ENCODE results near the gene CAMK1.

DNA sequence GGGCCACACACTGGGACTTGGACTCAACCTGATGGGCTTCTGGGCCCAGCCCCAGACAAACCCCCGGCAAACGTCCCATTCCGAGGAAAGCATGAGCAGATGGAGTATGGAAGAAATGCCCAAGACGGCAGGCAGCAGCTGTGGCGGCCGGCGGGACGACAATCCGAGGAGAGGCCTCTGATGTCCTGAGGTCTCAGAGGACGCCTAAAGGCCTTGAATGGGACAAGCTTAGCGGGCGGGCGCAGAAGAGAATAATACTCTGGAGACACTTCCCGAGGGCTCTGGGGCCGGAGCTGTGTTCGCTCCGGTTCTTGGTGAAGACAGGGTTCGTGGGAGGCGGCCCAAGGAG lies 20.5 kb downstream of the CAMK1 start:
- TF ChIP-seq, protein P1, sequence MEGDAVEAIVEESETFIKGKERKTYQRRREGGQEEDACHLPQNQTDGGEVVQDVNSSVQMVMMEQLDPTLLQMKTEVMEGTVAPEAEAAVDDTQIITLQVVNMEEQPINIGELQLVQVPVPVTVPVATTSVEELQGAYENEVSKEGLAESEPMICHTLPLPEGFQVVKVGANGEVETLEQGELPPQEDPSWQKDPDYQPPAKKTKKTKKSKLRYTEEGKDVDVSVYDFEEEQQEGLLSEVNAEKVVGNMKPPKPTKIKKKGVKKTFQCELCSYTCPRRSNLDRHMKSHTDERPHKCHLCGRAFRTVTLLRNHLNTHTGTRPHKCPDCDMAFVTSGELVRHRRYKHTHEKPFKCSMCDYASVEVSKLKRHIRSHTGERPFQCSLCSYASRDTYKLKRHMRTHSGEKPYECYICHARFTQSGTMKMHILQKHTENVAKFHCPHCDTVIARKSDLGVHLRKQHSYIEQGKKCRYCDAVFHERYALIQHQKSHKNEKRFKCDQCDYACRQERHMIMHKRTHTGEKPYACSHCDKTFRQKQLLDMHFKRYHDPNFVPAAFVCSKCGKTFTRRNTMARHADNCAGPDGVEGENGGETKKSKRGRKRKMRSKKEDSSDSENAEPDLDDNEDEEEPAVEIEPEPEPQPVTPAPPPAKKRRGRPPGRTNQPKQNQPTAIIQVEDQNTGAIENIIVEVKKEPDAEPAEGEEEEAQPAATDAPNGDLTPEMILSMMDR (IDR thresholded peaks at IDR 0.05): no peak
- TF ChIP-seq SIN3A (IDR thresholded peaks at IDR 0.05; ENCODE audit: borderline replicate concordance, insufficient read depth, low read depth, low read length): no peak
- TF ChIP-seq POLR2AphosphoS5 (IDR thresholded peaks at IDR 0.05; ENCODE audit: low read depth, low read length): no peak
- TF ChIP-seq, protein P2, sequence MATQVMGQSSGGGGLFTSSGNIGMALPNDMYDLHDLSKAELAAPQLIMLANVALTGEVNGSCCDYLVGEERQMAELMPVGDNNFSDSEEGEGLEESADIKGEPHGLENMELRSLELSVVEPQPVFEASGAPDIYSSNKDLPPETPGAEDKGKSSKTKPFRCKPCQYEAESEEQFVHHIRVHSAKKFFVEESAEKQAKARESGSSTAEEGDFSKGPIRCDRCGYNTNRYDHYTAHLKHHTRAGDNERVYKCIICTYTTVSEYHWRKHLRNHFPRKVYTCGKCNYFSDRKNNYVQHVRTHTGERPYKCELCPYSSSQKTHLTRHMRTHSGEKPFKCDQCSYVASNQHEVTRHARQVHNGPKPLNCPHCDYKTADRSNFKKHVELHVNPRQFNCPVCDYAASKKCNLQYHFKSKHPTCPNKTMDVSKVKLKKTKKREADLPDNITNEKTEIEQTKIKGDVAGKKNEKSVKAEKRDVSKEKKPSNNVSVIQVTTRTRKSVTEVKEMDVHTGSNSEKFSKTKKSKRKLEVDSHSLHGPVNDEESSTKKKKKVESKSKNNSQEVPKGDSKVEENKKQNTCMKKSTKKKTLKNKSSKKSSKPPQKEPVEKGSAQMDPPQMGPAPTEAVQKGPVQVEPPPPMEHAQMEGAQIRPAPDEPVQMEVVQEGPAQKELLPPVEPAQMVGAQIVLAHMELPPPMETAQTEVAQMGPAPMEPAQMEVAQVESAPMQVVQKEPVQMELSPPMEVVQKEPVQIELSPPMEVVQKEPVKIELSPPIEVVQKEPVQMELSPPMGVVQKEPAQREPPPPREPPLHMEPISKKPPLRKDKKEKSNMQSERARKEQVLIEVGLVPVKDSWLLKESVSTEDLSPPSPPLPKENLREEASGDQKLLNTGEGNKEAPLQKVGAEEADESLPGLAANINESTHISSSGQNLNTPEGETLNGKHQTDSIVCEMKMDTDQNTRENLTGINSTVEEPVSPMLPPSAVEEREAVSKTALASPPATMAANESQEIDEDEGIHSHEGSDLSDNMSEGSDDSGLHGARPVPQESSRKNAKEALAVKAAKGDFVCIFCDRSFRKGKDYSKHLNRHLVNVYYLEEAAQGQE (IDR thresholded peaks at IDR 0.05; ENCODE audit: insufficient read depth in 1 of 2, low read depth in 2 of 2, low read length in 1 of 2): no peak

All from Panc1 (cell line).